Chondrocyte (in vitro differentiated cells): Measurements from ENCODE around the gene CHAF1B. TPM values are rescaled to one million over a fixed set of nuclear protein-coding genes. Genes with fewer than 3 reads are reported as not detected.

ENCODE experiments used
- DNase-seq: peaks from one replicate; pipeline ENCODE4 v3.0.0; 2021; ENCODE audit warnings: mixed read lengths, low spot score
- H3K27ac Mint-ChIP-seq: one replicate; pipeline ENCODE4 v1.8.0; 2021; ENCODE audit warnings: mild to moderate bottlenecking, moderate library complexity, mixed read lengths; ENCODE audit not compliant: unreplicated experiment
- H3K27me3 Mint-ChIP-seq: 2 replicates; pipeline ENCODE4 v1.8.0; 2021; ENCODE audit warnings: low read depth, mixed read lengths
- H3K36me3 Mint-ChIP-seq: 2 replicates; pipeline ENCODE4 v1.8.0; 2021; ENCODE audit warnings: low read depth, mixed read lengths
- H3K4me1 Mint-ChIP-seq: 2 replicates; pipeline ENCODE4 v1.8.0; 2021; ENCODE audit warnings: low read depth, mild to moderate bottlenecking, mixed read lengths
- H3K4me3 Mint-ChIP-seq: one replicate; pipeline ENCODE4 v1.8.0; 2021; ENCODE audit warnings: mild to moderate bottlenecking, moderate library complexity, mixed read lengths; ENCODE audit not compliant: unreplicated experiment
- H3K9me3 Mint-ChIP-seq: 2 replicates; pipeline ENCODE4 v1.8.0; 2021; ENCODE audit warnings: low read depth, mixed read lengths
- total RNA-seq: library from RNA; stranded (reverse); gene quantifications from 3 replicates; pipeline ENCODE4 v1.2.1, GENCODE V29; 2021
- TF ChIP-seq, protein P1 (sequence below): fragments of 200-600 bp; sonication (generic); IDR thresholded peaks from 2 replicates; pipeline ENCODE4 v1.5.0; 2021; ENCODE audit warnings: antibody characterized with exemption, mild to moderate bottlenecking, moderate library complexity

The CHAF1B gene
- total RNA-seq, 1 donor from 2014 or later: 2.6 TPM

GRCh38 chr21:36411301-36411700 is 26.1 kb downstream of the CHAF1B start:
- H3K36me3 Mint-ChIP-seq: peaks cover 19% of the 10 kb centered on the region
- TF ChIP-seq, protein P1, sequence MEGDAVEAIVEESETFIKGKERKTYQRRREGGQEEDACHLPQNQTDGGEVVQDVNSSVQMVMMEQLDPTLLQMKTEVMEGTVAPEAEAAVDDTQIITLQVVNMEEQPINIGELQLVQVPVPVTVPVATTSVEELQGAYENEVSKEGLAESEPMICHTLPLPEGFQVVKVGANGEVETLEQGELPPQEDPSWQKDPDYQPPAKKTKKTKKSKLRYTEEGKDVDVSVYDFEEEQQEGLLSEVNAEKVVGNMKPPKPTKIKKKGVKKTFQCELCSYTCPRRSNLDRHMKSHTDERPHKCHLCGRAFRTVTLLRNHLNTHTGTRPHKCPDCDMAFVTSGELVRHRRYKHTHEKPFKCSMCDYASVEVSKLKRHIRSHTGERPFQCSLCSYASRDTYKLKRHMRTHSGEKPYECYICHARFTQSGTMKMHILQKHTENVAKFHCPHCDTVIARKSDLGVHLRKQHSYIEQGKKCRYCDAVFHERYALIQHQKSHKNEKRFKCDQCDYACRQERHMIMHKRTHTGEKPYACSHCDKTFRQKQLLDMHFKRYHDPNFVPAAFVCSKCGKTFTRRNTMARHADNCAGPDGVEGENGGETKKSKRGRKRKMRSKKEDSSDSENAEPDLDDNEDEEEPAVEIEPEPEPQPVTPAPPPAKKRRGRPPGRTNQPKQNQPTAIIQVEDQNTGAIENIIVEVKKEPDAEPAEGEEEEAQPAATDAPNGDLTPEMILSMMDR: no peak
- H3K27me3 Mint-ChIP-seq: no peaks in the 10 kb centered on the region
- no peak overlapping the region for H3K27ac Mint-ChIP-seq
- H3K4me1 Mint-ChIP-seq: peaks cover 13% of the 10 kb centered on the region
- H3K9me3 Mint-ChIP-seq: no peaks in the 10 kb centered on the region
- DNase-seq: no peak
- H3K4me3 Mint-ChIP-seq: no peak overlapping the region

DNA sequence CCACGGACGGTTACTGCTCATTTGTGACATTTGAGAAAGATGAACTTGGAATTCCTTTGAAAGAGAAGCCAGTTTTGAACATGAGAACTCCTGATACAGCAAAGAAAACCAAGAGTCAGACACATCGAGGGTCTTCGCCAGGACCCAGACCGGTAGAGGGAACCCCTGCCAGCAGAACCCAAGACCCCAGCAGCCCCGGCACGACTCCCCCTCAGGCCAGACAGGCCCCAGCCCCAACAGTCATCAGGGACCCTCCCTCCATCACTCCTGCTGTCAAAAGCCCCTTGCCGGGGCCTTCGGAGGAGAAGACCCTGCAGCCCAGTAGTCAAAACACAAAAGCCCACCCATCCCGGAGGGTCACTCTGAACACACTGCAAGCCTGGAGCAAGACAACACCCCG is 27.7 kb downstream of the CHAF1B start:
- Mint-ChIP-seq H3K36me3 (peaks cover 17% of the 10 kb centered on the region), H3K4me1 (peaks cover 9% of the 10 kb centered on the region), H3K27ac (no peak overlapping the region), H3K9me3 (no peaks in the 10 kb centered on the region), H3K27me3 (no peaks in the 10 kb centered on the region), H3K4me3 (no peak overlapping the region)
- TF ChIP-seq, protein P1: no peak
- DNase-seq: no peak

- no peak overlapping the region for H3K27ac Mint-ChIP-seq
- H3K36me3 Mint-ChIP-seq: peaks cover 17% of the 10 kb centered on the region
Measured at GRCh38 chr21:36415375-36415774, 30.2 kb downstream of the CHAF1B start.

DNA sequence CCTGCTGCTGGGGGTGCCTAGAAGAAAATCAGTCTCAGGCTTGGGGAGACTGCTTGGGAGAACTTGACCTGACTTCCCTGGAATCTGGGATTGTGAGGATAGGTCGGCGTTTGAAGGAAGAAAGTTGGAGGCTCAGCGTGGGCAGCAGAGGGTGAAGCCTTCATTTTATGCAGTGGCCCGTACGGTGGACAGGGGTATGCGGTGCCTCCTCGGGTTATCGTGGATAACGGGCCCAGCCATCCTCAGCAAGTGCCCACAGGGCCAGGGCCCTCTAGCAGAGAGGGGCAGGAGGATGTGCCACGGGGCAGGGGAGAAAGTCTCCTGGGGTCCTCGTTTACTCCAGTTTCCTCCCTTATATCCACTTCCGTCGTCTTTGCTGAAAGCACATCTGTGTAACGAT is 34.0 kb downstream of the CHAF1B start:
- no peaks in the 10 kb centered on the region for H3K27me3 Mint-ChIP-seq
- TF ChIP-seq, protein P1: no peak
- H3K9me3 Mint-ChIP-seq: no peaks in the 10 kb centered on the region
- H3K4me3 Mint-ChIP-seq: no peak overlapping the region
- peaks cover 5% of the 10 kb centered on the region for H3K36me3 Mint-ChIP-seq
- peak; percentile 66 for DNase-seq
- H3K27ac Mint-ChIP-seq: no peak overlapping the region
- peaks cover 13% of the 10 kb centered on the region for H3K4me1 Mint-ChIP-seq

More at GRCh38 chr21:36415375-36415774, 30.2 kb downstream of the CHAF1B start:
- H3K27me3 Mint-ChIP-seq: no peaks in the 10 kb centered on the region
- no peaks in the 10 kb centered on the region for H3K9me3 Mint-ChIP-seq
- TF ChIP-seq, protein P1: no peak
- peaks cover 8% of the 10 kb centered on the region for H3K4me1 Mint-ChIP-seq
- no peak overlapping the region for H3K4me3 Mint-ChIP-seq
- no peak for DNase-seq

DNA sequence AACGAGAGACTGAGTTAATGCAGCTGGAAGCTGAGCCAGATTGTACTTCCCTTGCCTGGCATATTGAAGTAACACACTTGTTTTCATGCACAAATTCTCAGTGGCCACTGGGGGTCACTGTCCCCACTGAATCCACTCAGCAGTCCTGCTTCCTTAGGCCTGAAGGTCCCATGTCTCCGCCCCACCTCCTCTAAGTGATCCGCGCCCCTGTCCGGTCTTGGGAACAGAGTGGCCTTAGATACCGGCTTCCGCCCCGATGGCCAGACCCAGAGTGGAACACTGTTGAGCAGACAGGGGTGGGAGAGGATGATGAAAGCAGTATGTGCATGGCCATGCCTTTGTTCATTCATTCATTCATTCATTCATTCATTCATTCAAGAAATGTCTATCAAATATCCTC is 34.8 kb downstream of the CHAF1B start:
- Mint-ChIP-seq H3K4me1 (peaks cover 13% of the 10 kb centered on the region), H3K4me3 (no peak overlapping the region), H3K27ac (no peak overlapping the region), H3K9me3 (no peaks in the 10 kb centered on the region), H3K27me3 (no peaks in the 10 kb centered on the region), H3K36me3 (peaks cover 5% of the 10 kb centered on the region)
- peak; percentile 93 for DNase-seq
- TF ChIP-seq, protein P1: peak; percentile 89
